Measurements from ENCODE around the gene DMKN. TPM values are rescaled to one million over a fixed set of nuclear protein-coding genes. Genes with fewer than 3 reads are reported as not detected.

The DMKN gene
- polyA plus RNA-seq, 4 donors = 76.2 to 91.6 (median 82.7) TPM

DNA sequence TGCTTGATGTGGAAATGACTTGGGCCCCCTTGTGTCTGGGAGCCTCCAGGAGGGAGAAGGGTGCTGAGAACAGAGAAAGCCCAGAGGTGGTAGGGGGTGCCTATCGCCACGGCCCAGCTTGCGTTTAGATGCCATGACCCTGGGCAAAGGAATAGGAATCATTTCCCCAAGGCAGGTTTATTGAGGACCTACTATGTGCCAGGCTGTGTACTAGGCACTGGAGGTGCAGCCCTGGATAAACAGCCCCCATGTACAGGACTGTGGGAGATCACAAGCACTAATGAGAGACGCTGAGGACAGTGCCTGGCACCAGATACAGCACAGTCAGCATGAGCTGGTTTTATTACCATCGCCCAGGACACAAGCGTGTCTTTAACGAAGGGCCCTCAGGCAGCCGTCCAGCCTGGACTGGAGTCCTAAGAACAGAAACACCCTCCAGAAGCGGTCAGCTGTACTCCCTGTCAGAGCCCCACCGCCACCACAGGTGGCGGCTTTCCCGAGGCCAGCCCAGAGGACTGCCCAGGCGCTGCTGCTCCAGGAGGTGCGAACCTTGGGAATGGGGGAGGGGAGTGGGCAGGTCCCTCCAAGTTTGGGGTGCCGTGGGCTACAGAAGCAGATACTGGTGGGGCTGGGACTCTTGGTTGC, 36.6 kb upstream of the DMKN start:
- DNase-seq (ENCODE audit: low read depth in 4 of 4, low spot score in 3 of 4) = no peak

DNA sequence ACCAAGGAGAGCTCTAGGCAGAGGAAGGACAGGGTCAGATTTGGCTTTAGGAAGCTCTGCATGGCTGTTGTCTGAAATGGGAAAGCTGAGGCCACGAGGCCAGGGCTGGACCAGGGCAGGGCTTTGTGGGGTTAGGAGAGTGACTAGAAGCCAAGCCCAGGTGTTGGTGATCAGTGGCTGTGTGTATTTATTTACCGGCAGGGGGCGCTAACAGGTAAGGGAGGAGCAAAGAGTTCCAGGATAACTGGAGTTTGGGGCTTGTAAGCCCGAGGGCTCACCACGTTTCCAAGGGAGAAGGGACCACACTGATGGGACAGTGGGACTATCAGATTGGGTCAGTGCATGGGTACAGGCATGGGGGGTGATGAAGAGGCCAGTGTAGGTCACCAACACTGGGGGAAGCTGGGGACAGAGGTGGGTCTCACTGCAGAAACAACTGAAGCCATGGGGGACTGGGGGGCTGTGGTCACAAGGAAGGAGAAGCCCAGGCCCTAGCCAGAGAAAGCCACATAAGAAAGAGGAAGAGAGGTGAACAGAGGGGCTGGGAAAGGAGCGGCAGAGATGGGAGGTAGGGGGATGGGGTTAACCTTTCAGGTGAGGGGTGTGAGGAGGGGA, 35.8 kb upstream of the DMKN start:
- peak in 2 of 4 donors; percentile 35 to 50 for DNase-seq (ENCODE audit: low read depth in 4 of 4, low spot score in 3 of 4)

DNA sequence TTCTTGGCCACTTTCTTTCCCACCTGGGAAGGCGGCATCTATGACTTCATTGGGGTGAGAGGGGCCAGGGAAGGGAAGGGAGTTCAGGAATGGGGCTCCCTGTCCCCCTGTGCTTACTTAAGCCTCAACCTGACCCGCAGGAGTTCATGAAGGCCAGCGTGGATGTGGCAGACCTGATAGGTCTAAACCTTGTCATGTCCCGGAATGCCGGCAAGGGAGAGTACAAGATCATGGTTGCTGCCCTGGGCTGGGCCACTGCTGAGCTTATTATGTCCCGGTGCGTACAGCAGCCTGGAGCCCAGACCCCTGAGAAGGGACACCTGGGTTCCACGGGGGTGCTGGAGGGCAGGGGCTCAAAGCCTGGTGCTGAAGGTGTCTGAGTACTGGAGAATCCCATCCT, 33.1 kb upstream of the DMKN start:
- DNase-seq (ENCODE audit: low read depth in 4 of 4, low spot score in 3 of 4) = no peak

DNA sequence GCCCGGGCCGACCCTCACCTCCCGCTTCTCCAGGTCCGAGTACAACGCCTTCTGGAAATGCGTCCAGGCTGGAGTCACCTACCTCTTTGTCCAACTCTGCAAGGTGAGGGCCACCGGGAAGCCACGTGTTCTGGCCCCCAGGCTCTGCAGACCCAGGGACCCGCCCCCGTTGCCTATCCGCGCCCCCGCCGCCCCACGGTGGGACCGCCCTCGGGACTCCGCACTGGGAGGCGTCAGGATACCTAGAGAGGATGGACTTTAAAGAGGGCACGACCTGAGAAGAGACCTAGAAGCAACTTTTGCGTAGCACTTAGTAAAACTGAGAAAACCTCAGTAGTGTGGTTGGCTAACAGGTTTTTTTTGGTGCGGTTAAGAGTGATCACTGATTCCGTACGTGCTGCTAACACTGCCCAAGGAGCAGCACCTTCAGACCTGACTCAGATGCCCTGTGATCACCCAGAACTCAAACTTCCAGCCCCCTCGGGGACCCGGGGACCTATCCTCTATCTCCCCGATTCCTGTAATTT, 32.5 kb upstream of the DMKN start:
- DNase-seq (ENCODE audit: low read depth in 4 of 4, low spot score in 3 of 4) = no peak

DNA sequence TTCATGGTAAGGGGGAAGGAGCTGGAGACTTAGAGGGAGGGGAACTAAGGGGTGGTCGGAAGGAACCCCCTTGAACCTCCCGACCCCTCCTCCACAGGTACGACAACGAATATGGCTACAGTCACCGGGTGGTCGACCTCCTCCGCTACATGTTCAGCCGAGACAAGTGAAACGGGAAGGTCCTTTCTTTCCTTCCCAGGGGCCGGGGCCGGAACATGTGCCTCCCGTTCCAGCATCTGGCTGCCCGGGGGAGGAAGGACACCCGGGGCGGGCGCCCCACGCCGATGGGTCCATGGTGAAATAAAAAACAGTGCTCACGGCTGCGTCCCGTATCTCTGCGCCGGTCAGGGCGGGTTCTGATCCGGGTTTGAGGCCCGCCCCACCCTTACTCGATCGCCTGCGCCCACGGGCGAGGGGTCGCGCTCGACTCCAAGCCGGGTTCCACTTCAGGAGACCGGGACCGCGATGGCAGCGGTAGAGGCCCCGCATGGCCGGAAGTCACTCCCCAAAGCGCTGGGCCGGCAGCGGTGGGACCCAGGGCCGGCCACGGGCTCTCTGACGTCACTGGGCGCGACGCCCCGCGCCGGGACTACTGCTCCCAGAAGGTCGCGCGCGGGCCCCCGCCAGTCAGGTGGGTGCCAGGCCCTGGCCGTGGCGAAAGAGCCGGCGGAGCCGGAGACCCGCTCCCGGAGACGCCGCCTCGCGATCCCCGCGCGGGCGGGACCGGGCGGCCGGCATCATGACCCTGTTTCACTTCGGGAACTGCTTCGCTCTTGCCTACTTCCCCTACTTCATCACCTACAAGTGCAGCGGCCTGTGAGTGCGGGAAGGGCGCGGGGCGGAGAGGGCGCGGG, 31.8 kb upstream of the DMKN start, which contains the start of gene TMEM147:
Gene TMEM147 (plus strand): TSS at position 626 of the 854 bp plus-strand sequence. CDS start 114 bp downstream, at position 740.
- peak; percentile 76 to 84 (median 81) for DNase-seq (ENCODE audit: low read depth in 4 of 4, low spot score in 3 of 4)

DNA sequence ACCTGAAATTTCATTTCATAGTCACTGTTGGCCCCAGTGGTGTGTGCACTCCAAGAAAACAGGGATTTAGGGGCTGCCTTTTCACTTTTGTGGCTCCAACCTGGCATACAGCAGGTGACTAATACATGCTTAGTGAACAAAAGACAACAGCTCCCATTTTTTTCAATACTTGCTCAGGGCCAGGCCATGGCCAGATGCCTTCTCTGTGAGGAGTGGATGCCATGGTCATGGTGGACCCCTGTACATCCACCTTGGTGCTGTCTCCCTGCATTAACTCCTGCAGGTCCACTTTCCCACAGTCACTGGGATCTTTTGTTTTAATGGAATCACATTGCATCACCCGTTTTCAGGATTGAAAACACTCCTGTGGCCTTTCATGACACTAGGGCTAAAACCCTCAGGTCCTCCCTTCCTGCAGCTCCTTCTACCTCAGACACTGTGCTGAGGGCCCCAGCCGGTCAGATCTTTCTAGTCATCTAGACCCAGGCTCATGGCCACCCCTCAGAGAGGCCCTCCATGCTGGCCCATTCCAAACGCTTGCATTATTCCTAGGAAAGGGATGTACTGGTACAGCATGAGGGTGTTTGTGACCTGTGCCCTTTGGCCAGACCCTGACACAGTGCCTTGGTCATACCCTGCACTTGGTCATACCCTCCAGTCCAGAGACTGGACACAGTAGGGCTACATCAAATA, 30.8 kb upstream of the DMKN start:
- DNase-seq (ENCODE audit: low read depth in 4 of 4, low spot score in 3 of 4) = no peak

DNA sequence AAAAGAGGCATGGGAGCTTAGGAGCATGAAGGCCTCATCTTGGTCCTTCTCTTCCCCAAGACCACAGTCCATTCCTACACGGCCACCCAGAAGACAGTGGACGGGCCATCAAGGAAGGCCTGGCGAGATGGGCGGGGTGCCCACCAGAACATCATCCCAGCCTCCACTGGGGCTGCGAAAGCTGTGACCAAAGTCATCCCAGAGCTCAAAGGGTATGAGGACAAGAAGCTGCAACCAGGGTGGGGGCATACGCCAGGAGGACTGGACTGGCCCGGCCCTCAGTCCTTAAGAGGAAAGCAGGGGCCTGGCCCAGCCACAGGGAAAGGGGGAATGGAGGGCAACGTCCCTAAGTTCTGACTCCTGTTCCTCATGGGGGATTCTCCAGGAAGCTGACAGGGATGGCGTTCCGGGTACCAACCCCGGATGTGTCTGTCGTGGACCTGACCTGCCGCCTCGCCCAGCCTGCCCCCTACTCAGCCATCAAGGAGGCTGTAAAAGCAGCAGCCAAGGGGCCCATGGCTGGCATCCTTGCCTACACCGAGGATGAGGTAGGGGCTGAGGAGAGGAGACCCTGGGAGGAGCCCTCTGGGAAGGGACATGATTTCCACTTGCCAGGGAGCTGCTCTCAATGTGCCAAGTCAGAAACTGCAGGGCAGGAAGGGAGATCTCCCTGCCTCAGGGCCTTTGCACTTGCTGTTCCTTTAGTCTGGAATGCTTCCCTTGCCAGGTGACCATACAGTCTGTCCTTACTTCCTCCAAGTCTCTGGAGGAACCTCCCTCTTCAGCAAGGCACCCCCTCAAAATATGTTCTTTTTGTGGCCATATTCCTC, 30.0 kb upstream of the DMKN start:
- no peak for DNase-seq (ENCODE audit: low read depth in 4 of 4, low spot score in 3 of 4)

DNA sequence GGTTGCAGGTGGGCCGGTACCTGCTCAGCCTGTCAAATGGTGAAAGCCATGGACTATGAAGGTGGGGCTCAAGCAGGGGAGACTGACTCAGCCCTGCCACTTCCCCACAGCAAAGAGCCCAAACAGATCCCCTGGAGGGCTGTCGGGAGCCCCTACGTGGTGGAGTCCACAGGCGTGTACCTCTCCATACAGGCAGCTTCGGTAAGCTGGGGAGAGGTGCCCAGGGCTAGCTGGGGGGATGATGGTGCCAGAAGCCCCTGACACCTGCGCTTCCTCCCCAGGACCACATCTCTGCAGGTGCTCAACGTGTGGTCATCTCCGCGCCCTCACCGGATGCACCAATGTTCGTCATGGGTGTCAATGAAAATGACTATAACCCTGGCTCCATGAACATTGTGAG, 28.8 kb upstream of the DMKN start:
- DNase-seq (ENCODE audit: low read depth in 4 of 4, low spot score in 3 of 4) = no peak

DNA sequence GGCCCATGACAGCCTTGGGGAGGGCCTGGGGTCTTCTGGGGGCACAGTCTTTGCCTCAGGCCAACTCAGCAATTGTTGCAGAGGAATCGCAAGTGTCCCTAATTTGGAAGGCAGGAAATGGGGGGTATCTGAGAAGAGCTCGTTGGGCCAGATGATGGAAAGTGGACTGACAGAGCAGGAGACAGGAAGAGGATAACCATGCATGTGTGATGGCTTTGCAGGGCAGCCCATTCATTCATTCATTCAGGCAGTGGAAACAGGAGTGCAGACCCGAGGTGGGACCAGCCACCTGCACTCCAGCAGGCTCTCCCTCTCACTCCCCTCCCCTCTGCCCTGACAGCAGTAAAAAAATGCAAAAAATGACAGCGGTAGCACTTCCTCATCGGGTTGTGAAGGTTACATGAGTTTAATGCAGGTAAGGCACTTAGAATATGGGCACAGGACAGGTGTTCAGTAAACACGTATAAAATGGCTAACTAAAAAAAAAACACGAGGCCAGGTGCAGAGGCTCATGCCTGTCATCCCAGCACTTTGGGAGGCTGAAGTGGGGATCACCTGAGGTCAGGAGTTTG, 27.0 kb upstream of the DMKN start:
- no peak for DNase-seq (ENCODE audit: low read depth in 4 of 4, low spot score in 3 of 4)

DNA sequence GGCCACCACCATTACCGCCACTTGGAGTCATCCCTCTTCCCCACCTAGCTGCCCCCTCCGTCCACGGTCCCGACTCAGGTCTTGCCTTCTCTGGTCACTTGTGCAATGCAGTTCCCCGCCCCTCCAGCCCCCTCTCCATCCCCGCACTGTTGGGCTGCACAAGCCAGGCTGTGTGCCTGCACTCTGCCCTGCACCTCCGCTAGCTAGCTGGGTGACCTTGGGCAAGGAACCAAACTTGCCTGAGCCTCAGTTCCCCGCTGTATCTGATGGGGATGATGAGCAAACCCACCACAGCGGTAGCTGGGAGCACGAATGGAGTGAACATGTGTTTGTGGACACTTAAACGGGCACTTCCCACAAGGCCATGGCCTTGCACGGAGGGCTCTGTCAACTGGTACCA, 26.4 kb upstream of the DMKN start:
- DNase-seq (ENCODE audit: low read depth in 4 of 4, low spot score in 3 of 4) = no peak

DNA sequence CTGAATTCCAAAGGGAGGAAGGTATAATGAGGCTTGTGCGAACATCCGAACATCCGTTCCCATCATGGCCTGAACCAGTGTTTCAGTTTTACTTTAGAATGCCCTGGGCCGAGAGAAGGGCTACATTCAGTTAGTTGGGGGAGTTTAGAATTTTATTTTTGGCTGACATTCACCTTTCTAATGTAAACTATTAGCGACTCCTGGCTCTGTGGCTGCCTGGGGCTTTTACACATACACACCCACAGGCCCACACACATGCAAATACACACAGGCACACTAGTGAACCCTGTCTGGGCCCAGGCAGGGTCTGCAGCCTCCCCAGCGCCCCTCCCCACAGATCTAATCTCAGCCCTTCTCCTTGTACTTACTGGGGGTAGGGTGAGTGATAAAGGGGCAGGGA, 25.9 kb upstream of the DMKN start:
- DNase-seq (ENCODE audit: low read depth in 4 of 4, low spot score in 3 of 4) = no peak

DNA sequence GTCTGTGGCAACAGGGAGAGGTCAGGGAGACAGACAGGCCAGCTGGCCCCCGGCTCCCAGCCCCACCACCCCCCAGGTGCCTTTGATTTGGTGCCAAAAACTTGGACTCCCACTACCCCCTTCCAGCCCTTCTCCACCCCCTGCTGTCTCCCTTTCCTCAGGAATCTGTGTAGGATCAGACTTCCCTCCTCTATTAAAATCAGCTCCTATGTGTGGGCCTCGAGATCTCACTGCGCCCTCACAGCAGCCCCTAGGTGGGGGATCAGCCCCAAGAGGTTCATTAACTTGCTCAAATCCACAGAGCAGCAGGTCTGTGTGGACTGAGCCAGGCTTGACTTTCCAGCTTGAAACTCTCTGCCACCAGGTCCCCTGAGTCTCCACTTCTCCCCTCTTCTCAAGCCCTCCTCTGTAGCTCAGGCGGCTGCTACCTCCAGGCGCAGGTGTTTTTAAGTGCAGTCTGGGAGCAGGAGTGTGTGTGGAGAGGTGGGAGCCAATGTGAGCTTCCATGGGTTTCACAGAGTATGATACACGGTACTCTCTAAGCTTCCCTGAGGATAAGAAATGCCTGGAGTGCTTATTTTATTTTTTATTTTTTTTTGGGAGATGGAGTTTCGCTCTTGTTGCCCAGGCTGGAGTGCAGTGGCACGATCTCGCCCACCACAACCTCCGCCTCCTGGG, 21.5 kb upstream of the DMKN start:
- DNase-seq (ENCODE audit: low read depth in 4 of 4, low spot score in 3 of 4) = no peak

DNA sequence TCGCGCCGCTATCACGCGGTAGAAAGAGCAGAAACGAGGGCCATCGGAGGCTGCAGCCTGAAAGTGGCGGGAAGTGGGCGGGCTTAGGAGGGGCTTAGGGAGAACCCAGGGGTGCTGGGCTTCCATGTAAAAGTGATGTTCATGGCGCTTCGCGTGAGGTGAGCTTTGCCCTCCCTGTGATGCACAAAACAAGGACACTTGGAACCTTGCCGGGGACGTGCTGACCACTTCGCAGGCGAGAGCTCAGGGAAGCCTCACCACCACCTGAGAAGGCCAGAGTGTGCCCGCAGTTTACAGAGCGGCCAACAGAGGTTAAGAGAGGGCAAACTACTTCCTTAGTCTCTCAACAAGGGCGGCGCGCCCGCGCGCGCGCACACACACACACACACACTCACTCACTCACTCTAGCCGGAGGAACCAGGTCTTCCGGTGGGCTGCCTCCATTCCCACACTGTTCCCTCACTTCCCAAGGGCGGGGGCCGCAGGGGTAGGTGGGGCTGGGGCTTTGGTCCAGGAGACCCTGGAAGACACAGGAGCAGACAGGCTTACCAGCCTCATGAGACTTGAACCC, 20.5 kb upstream of the DMKN start:
- DNase-seq (ENCODE audit: low read depth in 4 of 4, low spot score in 3 of 4) = no peak

DNA sequence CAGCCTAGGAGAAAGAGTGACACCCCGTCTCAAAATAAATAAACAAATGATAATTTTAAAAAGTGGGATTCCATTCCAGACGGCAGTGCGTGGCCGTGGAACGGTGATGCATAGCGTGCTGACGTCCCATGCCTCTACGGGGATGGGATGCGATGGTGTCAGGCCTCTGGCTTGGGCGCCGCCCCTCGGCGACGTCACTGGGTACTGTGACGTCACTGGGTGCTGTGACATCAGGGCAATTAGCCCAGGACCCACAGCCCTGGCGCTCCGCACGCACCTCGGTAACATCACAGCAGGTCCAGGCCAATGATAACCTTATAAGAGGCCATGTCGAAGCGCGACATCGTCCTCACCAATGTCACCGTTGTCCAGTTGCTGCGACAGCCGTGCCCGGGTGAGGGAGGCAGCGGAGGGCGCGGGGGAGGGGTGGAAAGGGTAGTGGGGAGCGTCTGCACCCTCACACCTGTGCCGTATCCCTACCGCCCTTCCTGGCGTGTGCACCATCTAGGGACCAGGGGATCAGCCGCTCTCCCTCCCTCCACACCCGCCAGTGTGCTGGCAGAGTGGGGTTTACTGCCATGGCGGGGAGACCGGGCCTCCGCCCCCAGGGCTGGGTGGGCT, 19.9 kb upstream of the DMKN start, which contains the start of gene GAPDHS:
Gene GAPDHS (plus strand): TSS at position 256 of the 621 bp plus-strand sequence. CDS start 72 bp downstream, at position 328.
- no peak for DNase-seq (ENCODE audit: low read depth in 4 of 4, low spot score in 3 of 4)

DNA sequence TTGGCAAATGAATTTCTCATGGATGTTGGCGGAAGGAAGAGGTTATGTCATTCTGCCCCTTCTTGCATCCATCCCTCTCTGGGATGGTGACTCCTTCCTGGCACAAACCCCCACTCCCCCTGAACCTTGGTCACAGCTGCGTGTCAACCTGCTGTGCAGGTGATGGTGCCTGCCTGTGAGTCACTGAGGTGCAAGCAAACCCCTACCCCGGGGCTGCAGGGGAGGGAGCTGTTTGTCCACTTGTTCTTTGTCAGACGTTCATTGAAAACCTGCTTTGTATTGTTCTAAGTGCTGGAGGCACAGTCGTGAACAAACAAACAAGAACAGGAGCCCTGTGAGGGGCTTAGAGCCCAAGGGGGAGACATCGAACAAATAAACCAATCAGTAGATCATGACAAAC, 17.8 kb upstream of the DMKN start:
- DNase-seq (ENCODE audit: low read depth in 4 of 4, low spot score in 3 of 4) = no peak

DNA sequence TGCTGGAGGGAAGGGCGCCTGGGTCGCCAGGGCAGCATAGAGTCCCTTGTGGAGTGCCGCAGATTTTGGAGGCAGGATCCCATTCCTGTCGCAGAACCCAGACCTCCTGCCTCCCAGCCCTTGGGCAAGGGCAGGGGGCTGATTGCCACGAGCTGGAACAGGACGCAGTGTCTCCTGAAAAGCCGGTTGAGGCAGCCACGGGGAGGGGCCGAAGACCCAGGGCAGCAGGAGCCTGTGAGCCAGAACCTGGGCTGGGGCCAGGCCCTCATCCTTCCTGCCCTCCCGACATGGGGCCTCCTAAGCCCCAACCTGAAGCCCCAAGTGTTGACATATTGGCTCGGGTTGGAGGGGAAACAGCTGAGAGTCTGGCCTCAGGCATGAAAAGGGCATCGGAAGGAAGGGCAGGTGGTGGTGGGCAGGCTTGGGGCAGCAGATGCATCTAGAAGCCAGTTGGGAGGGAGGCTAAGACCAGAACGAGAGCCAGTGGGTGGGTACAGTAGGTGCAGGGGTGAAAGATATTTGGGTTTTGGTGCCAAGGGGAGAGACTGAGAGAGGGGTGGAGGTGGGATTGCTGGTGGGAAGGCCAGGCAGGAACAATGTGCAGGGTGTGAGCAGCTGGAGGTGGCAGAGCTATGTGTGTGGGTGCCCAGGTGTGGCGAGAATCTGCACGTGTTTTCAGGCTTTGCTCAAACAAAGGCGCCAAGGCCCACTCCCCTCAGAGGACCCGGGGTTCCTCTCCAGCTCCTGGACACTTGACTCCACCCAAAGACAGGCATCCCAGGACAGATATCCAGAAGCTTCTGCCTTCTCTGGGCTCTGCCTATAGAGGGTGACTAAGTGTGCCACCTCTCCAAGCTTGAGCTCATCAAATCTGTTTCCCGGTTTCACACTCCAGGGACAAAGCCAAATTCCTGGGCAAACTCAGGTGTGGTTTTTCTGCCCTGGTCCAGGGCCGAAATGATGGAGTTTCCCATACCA, 16.1 kb upstream of the DMKN start:
- DNase-seq (ENCODE audit: low read depth in 4 of 4, low spot score in 3 of 4) = no peak

All from right renal pelvis (tissue), 4 donors.